Subcutaneous abdominal adipose tissue (tissue), 5 donors: ENCODE data around the gene KCNJ4.

Source experiments
- H3K27ac ChIP-seq: one replicate; pipeline ENCODE4 v1.7.0; 2013; ENCODE audit warnings: low read depth, mild to moderate bottlenecking, inconsistent platforms, low read length, moderate library complexity
- H3K27me3 ChIP-seq, 5 donors: one replicate each; pipeline ENCODE4 v1.7.0; 2013; ENCODE audit warnings: low read length in 5 of 5, inconsistent platforms in 1 of 5; ENCODE audit not compliant: control insufficient read depth in 5 of 5, insufficient read depth in 4 of 5
- H3K36me3 ChIP-seq, 5 donors: one replicate each; pipeline ENCODE4 v1.7.0; 2013; ENCODE audit warnings: low read length in 5 of 5; ENCODE audit not compliant: control insufficient read depth in 5 of 5, insufficient read depth in 5 of 5
- H3K4me1 ChIP-seq, 5 donors: one replicate each; pipeline ENCODE4 v1.7.0; 2013; ENCODE audit warnings: low read length in 5 of 5, mild to moderate bottlenecking in 3 of 5, moderate library complexity in 1 of 5; ENCODE audit not compliant: control insufficient read depth in 5 of 5, insufficient read depth in 5 of 5
- H3K4me3 ChIP-seq, 5 donors: one replicate each; pipeline ENCODE4 v1.7.0; 2013; ENCODE audit warnings: low read length in 5 of 5, low read depth in 1 of 5
- H3K9ac ChIP-seq, 5 donors: one replicate each; pipeline ENCODE4 v1.7.0; 2013; ENCODE audit warnings: low read length in 5 of 5, mild to moderate bottlenecking in 4 of 5, moderate library complexity in 3 of 5
- H3K9me3 ChIP-seq, 5 donors: one replicate each; pipeline ENCODE4 v1.7.0; 2013; ENCODE audit warnings: low read length in 5 of 5; ENCODE audit not compliant: control insufficient read depth in 5 of 5
- donor health status: healthy.
- donor health status: healthy.
- donor health status: healthy.
- donor health status: healthy.
- donor health status: healthy.

KCNJ4 gene

DNA sequence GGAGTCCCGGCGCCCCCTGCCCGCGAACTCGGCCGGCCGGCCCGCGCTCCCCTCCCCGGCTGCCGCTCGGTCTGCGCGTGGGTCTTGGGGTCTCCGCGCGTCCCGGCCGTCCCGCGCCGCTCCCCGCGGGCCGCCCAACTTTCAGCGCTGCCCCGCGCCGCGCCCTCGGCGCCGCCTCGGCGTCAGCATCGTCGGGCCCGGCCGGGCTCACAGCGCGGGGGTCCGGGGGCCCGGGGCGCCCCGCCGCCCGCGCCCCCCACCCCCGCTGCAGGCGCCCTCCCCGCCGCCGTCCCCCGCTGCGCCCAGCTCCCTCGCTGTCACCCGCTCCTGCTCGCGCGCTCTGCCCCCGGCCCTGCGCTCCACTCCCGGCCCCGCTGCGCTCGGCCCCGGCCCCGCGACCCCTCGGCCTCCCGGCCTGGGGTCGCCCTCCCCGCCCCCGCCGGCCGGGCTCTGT is at the start of gene KCNJ4:
Gene KCNJ4, minus strand, starts transcription at position 124 of the 454 bp plus-strand sequence. CDS start 27,067 bp downstream, outside the sequence.
- H3K4me3 ChIP-seq: peak within 1 kb of the TSS in 3 of 5 donors; percentile 39 to 50 (median 49)
- H3K9me3 ChIP-seq: no peaks in the 10 kb centered on the region
- H3K27ac ChIP-seq: no peak within 1 kb of the TSS
- H3K4me1 ChIP-seq: peaks cover 0 to 13% (median 6%) of the 10 kb centered on the region in 5 donors
- peaks cover 33 to 62% (median 54%) of the 10 kb centered on the region in 5 donors for H3K27me3 ChIP-seq
- no peak within 1 kb of the TSS for H3K9ac ChIP-seq
- no peaks in the 10 kb centered on the region for H3K36me3 ChIP-seq

DNA sequence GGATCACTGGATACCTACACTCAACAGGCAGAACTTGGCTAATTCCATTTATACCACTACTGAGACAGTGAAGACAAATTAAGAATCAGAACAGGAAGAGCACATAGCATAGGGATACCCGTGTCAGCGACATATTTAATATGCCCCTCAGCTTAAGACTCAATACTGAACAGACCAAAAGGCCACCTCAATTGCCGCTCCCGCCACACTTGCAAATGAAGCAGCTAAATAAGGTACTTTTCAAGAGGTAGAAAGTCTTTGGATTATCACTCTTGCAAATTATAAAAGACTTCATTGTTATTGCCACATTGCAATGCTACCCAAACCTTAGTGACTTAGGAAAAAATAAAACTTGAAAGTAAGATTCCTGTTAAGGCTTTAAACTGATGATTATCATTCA is 48.0 kb upstream of the KCNJ4 start:
- Histone ChIP-seq H3K27me3 (no peaks in the 10 kb centered on the region), H3K9ac (peak overlapping the region in 4 of 5 donors; percentile 17 to 51 (median 33)), H3K9me3 (no peaks in the 10 kb centered on the region), H3K4me1 (peaks cover 7 to 54% (median 44%) of the 10 kb centered on the region in 5 donors), H3K4me3 (peak overlapping the region; percentile 15 to 97 (median 91)), H3K27ac (peak overlapping the region; percentile 99), H3K36me3 (peaks cover 22 to 45% (median 28%) of the 10 kb centered on the region in 5 donors)

DNA sequence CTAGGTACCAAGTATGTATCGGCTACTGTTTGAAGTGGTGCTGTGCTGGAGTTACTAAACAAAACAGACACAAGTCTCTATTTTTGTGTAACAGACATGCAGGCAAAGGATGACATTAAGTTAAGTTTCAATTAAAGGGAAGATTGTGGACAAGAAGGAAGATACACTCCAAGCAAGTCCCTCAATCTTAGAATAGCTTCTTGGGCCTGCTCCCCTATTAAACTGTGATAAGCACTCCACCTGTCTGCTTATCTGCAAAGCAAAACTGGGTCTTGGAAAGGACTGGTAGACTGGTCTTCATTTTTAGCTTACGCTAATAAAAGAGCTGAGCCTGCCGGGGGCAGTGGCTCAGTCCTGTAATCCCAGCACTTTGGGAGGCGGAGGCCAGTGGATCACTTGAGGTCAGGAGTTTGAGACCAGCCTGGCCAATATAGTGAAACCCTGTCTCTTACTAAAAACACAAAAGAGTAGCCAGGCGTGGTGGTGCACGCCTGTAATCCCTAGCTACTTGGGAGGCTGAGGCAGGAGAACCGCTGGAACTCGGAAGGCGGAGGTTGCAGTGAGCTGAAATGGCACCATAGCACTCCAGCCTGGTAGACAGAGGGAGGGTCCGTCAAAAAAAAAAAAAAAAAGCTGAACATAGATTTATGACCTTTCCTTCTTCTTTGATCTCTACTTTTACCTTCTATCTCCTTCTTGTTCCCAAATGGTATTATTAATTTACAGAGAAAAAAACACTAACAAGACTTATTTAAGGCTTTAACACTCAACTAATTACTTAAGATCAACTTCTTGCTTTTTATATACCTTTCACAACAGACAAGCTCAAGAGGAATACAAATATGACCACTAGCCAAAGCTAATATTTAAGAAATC is 47.0 kb upstream of the KCNJ4 start:
- H3K9ac ChIP-seq: peak overlapping the region in 3 of 5 donors; percentile 5 to 51 (median 21)

DNA sequence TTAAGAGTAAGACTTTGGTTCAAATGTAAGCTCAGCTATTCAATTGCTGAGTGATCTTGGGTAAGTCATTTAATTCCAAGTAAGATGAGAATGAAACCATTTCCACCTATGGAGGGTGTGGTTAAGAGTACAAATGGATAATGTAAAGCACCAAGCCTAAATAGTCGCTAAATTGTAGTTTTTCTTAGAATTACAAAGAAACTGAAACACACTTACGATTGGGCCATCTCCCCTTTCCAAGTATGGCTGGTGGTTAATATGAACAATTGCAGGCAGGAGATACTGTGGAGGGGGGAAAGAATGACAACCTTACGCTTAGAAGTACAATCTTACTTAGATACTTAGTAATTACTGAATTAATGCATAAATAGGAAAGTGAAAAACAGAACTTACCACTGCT is 42.9 kb upstream of the KCNJ4 start:
- peaks cover 1 to 20% (median 18%) of the 10 kb centered on the region in 5 donors for H3K4me1 ChIP-seq
- H3K36me3 ChIP-seq: peaks cover 49 to 92% (median 76%) of the 10 kb centered on the region in 5 donors
- H3K27me3 ChIP-seq: no peaks in the 10 kb centered on the region
- no peaks in the 10 kb centered on the region for H3K9me3 ChIP-seq
- H3K9ac ChIP-seq: no peak overlapping the region
- H3K27ac ChIP-seq: no peak overlapping the region
- no peak overlapping the region for H3K4me3 ChIP-seq

More for the DNA sequence above, 47.0 kb upstream of the KCNJ4 start:
- H3K4me3 ChIP-seq: peak overlapping the region in 3 of 5 donors; percentile 57 to 94 (median 91)
- peaks cover 26 to 55% (median 37%) of the 10 kb centered on the region in 5 donors for H3K36me3 ChIP-seq
- H3K9me3 ChIP-seq: no peaks in the 10 kb centered on the region
- H3K4me1 ChIP-seq: peaks cover 7 to 50% (median 42%) of the 10 kb centered on the region in 5 donors
- peak overlapping the region; percentile 99 for H3K27ac ChIP-seq
- H3K27me3 ChIP-seq: no peaks in the 10 kb centered on the region

DNA sequence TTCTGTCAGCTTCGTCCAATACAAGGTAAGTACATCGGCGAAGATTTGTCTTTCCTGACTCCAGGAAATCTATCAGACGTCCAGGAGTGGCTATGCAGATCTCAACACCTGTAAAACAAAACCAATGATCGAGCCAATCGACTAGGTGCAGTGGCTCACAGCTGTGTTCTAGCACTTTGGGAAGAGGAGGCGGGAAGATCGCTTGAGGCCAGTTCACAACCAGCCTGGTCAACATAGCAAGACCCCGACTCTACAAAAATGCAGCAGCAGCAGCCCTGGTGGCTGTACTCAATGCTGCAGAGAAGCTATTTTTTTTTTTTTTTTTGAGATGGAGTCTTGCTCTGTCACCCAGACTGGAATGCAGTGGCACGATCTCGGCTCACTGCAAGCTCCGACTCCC is 39.9 kb upstream of the KCNJ4 start:
- H3K27ac ChIP-seq: no peak overlapping the region
- no peak overlapping the region for H3K4me3 ChIP-seq
- no peaks in the 10 kb centered on the region for H3K9me3 ChIP-seq
- no peak overlapping the region for H3K9ac ChIP-seq
- H3K36me3 ChIP-seq: peaks cover 55 to 99% (median 96%) of the 10 kb centered on the region in 5 donors
- H3K27me3 ChIP-seq: no peaks in the 10 kb centered on the region
- H3K4me1 ChIP-seq: peaks cover 0 to 8% (median 5%) of the 10 kb centered on the region in 5 donors

DNA sequence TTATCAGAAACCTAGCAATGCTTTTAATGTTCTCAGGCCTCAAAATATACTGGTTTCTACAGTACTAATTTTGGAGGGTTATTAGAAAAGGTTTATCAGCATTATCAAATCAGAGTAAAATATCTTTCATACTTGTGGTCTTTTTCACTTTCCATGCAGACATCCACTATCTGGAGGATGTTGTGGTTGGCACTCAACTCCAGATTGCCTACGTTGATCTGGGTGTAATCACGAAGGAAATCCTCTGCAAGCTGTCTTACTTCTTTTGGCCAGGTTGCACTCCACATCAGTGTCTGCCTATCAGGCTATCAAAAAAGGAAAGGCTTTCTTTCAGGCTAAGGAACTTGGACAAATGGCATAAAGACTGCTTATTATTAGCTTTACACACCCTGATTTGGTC is 39.5 kb upstream of the KCNJ4 start:
- Histone ChIP-seq H3K9ac (no peak overlapping the region), H3K36me3 (peaks cover 53 to 99% (median 97%) of the 10 kb centered on the region in 5 donors), H3K27me3 (no peaks in the 10 kb centered on the region), H3K4me1 (peaks cover 0 to 8% (median 5%) of the 10 kb centered on the region in 5 donors), H3K4me3 (no peak overlapping the region), H3K9me3 (no peaks in the 10 kb centered on the region), H3K27ac (no peak overlapping the region)

DNA sequence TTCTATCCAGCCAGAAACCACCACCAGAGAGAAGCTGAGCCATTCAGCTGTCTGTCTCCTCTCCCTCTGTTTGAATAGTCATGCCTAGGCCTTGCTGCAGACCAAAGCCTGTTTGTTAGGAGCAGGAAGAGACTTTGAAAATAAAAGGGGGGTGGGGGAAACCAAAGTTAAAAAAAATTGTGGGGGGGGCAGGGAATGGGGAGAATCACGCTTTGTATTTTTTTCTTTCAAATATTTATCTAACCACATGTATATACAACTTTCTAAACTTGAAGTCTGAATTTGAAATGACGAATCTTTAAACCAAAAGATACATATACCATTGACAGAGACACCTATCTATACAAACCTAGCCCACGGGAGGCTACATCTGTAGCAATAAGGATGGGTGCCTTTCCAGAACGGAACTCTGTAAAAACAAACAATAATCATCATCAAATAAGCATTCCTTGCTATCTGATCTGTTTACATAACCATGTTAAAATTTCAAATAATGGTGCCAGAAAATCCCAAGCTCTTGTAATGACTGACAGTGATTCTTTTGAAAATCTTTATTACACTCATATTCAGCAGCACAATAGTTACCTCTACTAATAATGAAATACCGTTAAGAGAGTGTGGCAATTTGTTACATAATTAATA is 36.8 kb upstream of the KCNJ4 start:
- Histone ChIP-seq H3K36me3 (peaks cover 53 to 97% (median 94%) of the 10 kb centered on the region in 5 donors), H3K9ac (no peak overlapping the region), H3K4me3 (no peak overlapping the region), H3K9me3 (no peaks in the 10 kb centered on the region), H3K27me3 (no peaks in the 10 kb centered on the region), H3K27ac (peak overlapping the region; percentile 37), H3K4me1 (peaks cover 0 to 6% (median 5%) of the 10 kb centered on the region in 5 donors)

DNA sequence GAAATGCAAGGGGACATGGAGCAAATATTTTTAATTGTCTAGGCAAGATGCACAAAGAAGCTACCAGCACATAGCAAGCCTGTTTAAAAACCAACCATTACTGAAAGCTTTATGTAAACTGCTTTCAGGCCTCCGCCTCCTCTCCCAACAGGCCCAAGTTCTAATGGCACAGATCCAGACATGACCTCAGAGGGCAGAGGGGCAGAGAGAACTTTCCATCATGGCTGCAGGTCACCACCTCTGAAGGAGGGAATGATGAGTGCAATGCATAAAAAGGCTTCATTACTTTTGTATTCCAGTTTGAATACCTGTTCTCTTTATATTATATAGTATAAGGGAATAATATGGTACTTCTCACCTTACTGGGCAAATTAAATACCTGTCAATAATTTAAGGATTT is 35.9 kb upstream of the KCNJ4 start:
- H3K4me3 ChIP-seq: no peak overlapping the region
- no peaks in the 10 kb centered on the region for H3K9me3 ChIP-seq
- no peaks in the 10 kb centered on the region for H3K27me3 ChIP-seq
- peaks cover 56 to 97% (median 94%) of the 10 kb centered on the region in 5 donors for H3K36me3 ChIP-seq
- peaks cover 0 to 7% (median 6%) of the 10 kb centered on the region in 5 donors for H3K4me1 ChIP-seq
- peak overlapping the region; percentile 45 for H3K27ac ChIP-seq
- no peak overlapping the region for H3K9ac ChIP-seq

DNA sequence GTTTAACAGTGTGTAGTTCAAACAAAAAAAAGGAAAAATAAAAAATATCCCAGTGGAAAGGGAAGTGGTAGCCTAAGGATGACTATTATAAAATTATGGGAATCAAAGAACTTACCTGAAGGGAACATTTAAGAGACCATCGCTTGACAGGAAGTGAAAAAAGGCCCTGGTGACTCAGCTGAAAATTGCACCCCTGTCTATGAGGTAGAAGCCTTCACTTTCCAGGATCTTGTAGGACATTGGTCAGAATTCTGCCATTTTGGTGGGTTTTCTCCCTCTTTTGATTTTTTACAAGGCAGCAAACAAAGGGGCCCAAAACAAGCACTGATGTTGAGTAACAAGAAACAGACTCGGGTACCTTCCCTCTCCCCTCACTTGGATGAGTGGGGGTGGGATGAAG is 35.5 kb upstream of the KCNJ4 start:
- no peak overlapping the region for H3K9ac ChIP-seq
- no peak overlapping the region for H3K4me3 ChIP-seq
- no peaks in the 10 kb centered on the region for H3K27me3 ChIP-seq
- H3K36me3 ChIP-seq: peaks cover 52 to 96% (median 93%) of the 10 kb centered on the region in 5 donors
- H3K9me3 ChIP-seq: no peaks in the 10 kb centered on the region
- peaks cover 0 to 8% (median 6%) of the 10 kb centered on the region in 5 donors for H3K4me1 ChIP-seq
- H3K27ac ChIP-seq: peak overlapping the region; percentile 45
